Activated CD8-positive, alpha-beta memory T cell treated with anti-CD3 and anti-CD28 coated beads, Interleukin-2, amount 50 U/mL, for 48 hours (primary cell): Measurements from ENCODE around the gene SLC2A5.

Experiments
- DNase-seq: peaks from one replicate; pipeline ENCODE4 v3.0.0-alpha.2; 2020

SLC2A5 gene

GRCh38 chr1:9088807-9089206 lies 19.4 kb upstream of the SLC2A5 start:
- DNase-seq, result no peak

GRCh38 chr1:9087411-9088125 lies 18.1 kb upstream of the SLC2A5 start:
- no peak for DNase-seq

- DNase-seq, result no peak
Observed at GRCh38 chr1:9086796-9087195, 17.4 kb upstream of the SLC2A5 start.

- DNase-seq, result no peak
Observed at GRCh38 chr1:9086045-9086444, 16.6 kb upstream of the SLC2A5 start.

GRCh38 chr1:9085306-9085940 lies 16.0 kb upstream of the SLC2A5 start:
- no peak for DNase-seq

- no peak for DNase-seq
Observed at GRCh38 chr1:9084906-9085305, 15.5 kb upstream of the SLC2A5 start.

GRCh38 chr1:9081473-9081872 lies 12.0 kb upstream of the SLC2A5 start:
- DNase-seq, result no peak

GRCh38 chr1:9080705-9081291 lies 11.4 kb upstream of the SLC2A5 start:
- DNase-seq, result no peak

GRCh38 chr1:9079988-9080704 lies 10.7 kb upstream of the SLC2A5 start:
- no peak for DNase-seq

- no peak for DNase-seq
Observed at GRCh38 chr1:9078752-9079500, 9.5 kb upstream of the SLC2A5 start.

GRCh38 chr1:9078015-9078751 lies 8.7 kb upstream of the SLC2A5 start:
- DNase-seq, result no peak

- DNase-seq, result no peak
Observed at GRCh38 chr1:9075022-9075421, 5.6 kb upstream of the SLC2A5 start.

- DNase-seq, result no peak
Observed at GRCh38 chr1:9073143-9073542, 3.7 kb upstream of the SLC2A5 start.

- no peak for DNase-seq
Observed at GRCh38 chr1:9071554-9072235, 2.3 kb upstream of the SLC2A5 start.

- no peak for DNase-seq
Observed at GRCh38 chr1:9070486-9070885, 1.1 kb upstream of the SLC2A5 start.

GRCh38 chr1:9068981-9069325 lies 482 bp downstream of the SLC2A5 start:
- no peak for DNase-seq

GRCh38 chr1:9066945-9067807 lies 2.3 kb downstream of the SLC2A5 start:
- DNase-seq, result no peak

- no peak for DNase-seq
Observed at GRCh38 chr1:9065213-9065751, 4.2 kb downstream of the SLC2A5 start.

- no peak for DNase-seq
Observed at GRCh38 chr1:9062846-9063245, 6.6 kb downstream of the SLC2A5 start.

- no peak for DNase-seq
Observed at GRCh38 chr1:9062021-9062471, 7.4 kb downstream of the SLC2A5 start.
